Coronary artery (tissue), 2 donors: ENCODE results near the gene LRRC1.

ENCODE experiments used
- DNase-seq: peaks from one replicate; pipeline ENCODE4 v3.0.0-alpha.2; 2017; ENCODE audit warnings: low spot score
- H3K27ac ChIP-seq, 2 donors: fragments of 200-600 bp; sonication (generic); one replicate each; pipeline ENCODE4 v1.5.1; 2016 to 2019
- H3K4me3 ChIP-seq: fragments of 200-600 bp; sonication (generic); 2 replicates; pipeline ENCODE4 v1.5.1; 2016; ENCODE audit warnings: mild to moderate bottlenecking, moderate library complexity
- CTCF ChIP-seq: fragments of 200-600 bp; sonication (generic); IDR thresholded peaks from one replicate; pipeline ENCODE4 v1.5.1; 2019; ENCODE audit warnings: antibody characterized with exemption

LRRC1 gene

DNA sequence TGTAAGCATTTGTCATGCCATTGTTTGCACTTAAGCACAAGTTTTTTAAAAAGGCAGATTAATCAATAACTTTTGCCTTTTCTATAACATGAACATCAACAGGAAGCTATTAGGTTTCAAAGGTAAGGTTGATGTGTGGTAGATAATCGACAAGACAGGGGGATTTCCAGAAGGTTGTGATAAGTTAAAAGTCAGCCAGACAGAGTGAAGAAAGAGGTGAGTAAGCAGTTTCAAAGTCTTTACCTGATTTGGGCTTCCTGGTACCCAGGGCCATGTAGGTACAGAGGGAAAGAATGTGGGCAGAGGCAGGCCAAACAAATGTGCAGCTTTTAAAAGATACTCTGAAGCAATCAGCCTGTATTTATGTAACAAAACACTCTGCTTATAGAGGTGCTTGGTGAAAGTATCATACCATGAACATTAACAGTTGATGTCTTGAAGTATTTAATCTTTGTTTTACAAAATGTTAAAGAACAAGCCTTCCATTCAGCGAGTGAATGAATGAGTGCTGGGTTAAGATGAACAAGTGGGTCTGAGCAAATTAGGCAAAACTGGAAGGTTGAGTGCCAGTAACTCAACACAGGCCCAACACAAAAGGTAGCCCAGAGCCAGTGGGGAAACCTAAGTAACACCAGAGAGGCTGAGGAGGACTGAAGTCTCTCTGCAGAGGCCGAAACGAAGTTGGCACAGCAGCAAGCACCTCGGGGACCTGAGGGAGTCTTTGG lies 60.2 kb downstream of the LRRC1 start:
- Histone ChIP-seq H3K27ac (no peak overlapping the region), H3K4me3 (no peak overlapping the region)
- TF ChIP-seq CTCF = no peak
- DNase-seq = no peak

- no peak overlapping the region for H3K27ac ChIP-seq
- no peak for TF ChIP-seq CTCF
- no peak for DNase-seq
- no peak overlapping the region for H3K4me3 ChIP-seq
These were observed 61.1 kb downstream of the LRRC1 start for GRCh38 chr6:53855940-53856339.

GRCh38 chr6:53857318-53858094 lies 62.7 kb downstream of the LRRC1 start:
- Histone ChIP-seq H3K4me3 (no peak overlapping the region), H3K27ac (no peak overlapping the region)
- DNase-seq = no peak
- TF ChIP-seq CTCF = no peak

DNA sequence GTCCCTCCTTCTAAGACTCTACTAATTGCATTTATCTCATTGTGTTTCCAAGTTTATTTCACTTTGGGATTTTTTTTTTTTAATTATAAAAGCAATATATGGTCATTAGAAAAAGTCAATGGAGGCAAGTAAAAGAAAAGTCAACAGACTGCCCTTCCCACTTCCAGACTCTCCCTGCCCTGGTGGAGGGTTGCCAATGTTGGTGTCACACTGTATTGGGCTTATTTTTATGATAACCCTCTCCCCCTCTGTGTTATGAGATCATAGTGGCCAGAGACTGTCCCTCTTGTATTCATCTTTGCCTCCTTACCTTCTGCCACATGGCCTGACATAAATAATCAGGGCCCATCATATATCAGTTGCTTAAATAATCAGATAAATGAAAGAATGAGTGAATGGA lies 63.4 kb downstream of the LRRC1 start:
- no peak for DNase-seq
- Histone ChIP-seq H3K27ac (no peak overlapping the region), H3K4me3 (no peak overlapping the region)
- no peak for TF ChIP-seq CTCF

GRCh38 chr6:53858913-53859312 lies 64.1 kb downstream of the LRRC1 start:
- DNase-seq = no peak
- no peak for TF ChIP-seq CTCF
- Histone ChIP-seq H3K4me3 (no peak overlapping the region), H3K27ac (no peak overlapping the region)

DNA sequence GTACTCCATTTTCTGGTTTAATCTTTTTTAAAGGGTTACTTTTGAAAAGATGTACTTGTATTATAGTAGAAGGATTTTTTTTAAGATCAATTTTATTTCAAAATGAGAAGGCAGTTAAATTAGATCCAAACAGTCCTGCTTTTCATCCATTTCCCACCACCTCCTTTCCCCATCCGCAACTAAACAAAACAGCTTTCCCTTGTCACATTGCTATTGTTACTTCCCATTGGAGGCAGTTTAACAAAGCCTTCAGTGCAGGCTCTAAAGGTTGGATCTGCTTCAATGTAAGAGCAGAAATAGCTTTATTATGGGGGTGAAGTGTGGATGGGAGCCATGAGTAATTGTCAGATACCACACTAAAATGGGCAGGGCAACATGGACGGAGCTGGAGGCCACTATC lies 65.7 kb downstream of the LRRC1 start:
- H3K27ac ChIP-seq = no peak overlapping the region
- no peak overlapping the region for H3K4me3 ChIP-seq
- no peak for DNase-seq
- TF ChIP-seq CTCF = no peak

DNA sequence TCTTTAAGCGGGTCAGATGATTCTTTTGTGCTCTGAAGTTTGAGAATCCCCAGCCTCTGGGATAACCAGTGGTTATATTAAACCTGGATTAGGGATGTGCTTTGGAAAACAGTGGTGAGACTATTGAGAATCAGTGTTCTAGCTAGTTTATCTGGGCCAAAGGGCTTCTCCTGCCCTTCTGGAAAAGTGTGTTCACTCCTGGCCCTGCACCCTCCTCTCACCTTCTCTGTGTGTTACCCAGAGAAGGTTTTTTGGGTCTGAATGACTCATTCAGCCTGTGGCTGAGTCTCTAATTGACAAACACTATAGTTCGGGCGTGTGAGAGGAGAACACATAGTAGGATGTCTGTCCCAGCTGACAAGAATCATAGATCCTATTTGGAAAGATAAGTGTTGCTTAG lies 66.7 kb downstream of the LRRC1 start:
- no peak for DNase-seq
- H3K4me3 ChIP-seq = no peak overlapping the region
- TF ChIP-seq CTCF = no peak
- no peak overlapping the region for H3K27ac ChIP-seq
